ENCODE measurements around the gene PHLPP1.

The PHLPP1 gene

GRCh38 chr18:62728254-62728653 is 12.9 kb downstream of the PHLPP1 start:
- H3K4me3 ChIP-seq (ENCODE audit: low read length): no peak overlapping the region
- DNase-seq (ENCODE audit: low read depth): no peak
- TF ChIP-seq, protein P1, sequence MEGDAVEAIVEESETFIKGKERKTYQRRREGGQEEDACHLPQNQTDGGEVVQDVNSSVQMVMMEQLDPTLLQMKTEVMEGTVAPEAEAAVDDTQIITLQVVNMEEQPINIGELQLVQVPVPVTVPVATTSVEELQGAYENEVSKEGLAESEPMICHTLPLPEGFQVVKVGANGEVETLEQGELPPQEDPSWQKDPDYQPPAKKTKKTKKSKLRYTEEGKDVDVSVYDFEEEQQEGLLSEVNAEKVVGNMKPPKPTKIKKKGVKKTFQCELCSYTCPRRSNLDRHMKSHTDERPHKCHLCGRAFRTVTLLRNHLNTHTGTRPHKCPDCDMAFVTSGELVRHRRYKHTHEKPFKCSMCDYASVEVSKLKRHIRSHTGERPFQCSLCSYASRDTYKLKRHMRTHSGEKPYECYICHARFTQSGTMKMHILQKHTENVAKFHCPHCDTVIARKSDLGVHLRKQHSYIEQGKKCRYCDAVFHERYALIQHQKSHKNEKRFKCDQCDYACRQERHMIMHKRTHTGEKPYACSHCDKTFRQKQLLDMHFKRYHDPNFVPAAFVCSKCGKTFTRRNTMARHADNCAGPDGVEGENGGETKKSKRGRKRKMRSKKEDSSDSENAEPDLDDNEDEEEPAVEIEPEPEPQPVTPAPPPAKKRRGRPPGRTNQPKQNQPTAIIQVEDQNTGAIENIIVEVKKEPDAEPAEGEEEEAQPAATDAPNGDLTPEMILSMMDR (conservative IDR thresholded peaks at IDR 0.05; ENCODE audit: low read depth, low read length): no peak

GRCh38 chr18:62729487-62730386 is 14.4 kb downstream of the PHLPP1 start:
- DNase-seq (ENCODE audit: low read depth): no peak
- no peak overlapping the region for H3K4me3 ChIP-seq (ENCODE audit: low read length)
- TF ChIP-seq, protein P1 (conservative IDR thresholded peaks at IDR 0.05; ENCODE audit: low read depth, low read length): no peak

DNA sequence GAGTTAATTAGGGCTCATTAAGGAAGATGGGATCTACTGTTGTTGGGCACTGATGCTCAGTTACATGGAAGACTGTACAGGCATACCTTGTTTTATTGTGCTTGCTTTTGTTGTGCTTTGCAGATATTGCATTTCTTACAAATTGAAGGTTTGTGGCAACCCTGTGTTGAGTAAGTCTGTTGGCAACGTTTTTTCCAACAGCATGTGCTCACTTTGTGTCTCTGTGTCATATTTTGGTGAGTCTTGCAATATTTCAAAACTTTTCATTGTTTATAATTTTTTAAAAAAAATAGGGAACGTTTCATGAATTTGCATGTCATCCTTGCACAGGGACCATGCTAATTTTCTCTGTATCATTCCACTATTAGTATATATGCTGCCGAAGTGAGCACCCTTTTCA is 15.6 kb downstream of the PHLPP1 start:
- H3K4me3 ChIP-seq (ENCODE audit: low read length): no peak overlapping the region
- TF ChIP-seq, protein P1 (conservative IDR thresholded peaks at IDR 0.05; ENCODE audit: low read depth, low read length): no peak
- DNase-seq (ENCODE audit: low read depth): no peak

- TF ChIP-seq, protein P1 (conservative IDR thresholded peaks at IDR 0.05; ENCODE audit: low read depth, low read length): no peak
- no peak for DNase-seq (ENCODE audit: low read depth)
- no peak overlapping the region for H3K4me3 ChIP-seq (ENCODE audit: low read length)
Measured at GRCh38 chr18:62732617-62733016, 17.3 kb downstream of the PHLPP1 start.

- H3K4me3 ChIP-seq (ENCODE audit: low read length): no peak overlapping the region
- TF ChIP-seq, protein P1 (conservative IDR thresholded peaks at IDR 0.05; ENCODE audit: low read depth, low read length): no peak
- DNase-seq (ENCODE audit: low read depth): no peak
Measured at GRCh38 chr18:62734290-62734689, 18.9 kb downstream of the PHLPP1 start.

GRCh38 chr18:62735387-62735786 is 20.0 kb downstream of the PHLPP1 start:
- no peak overlapping the region for H3K4me3 ChIP-seq (ENCODE audit: low read length)
- TF ChIP-seq, protein P1 (conservative IDR thresholded peaks at IDR 0.05; ENCODE audit: low read depth, low read length): no peak
- DNase-seq (ENCODE audit: low read depth): no peak

Data from retinal pigment epithelial cell (primary cell).